HG03066 (cell line): ENCODE measurements around the gene NLN.
"Not testable (repeated sequence)": the region's sequence is repeated elsewhere in the genome, so short reads cannot be mapped to it uniquely, and the experiment has no call there.

Experiments used
- ATAC-seq: cut with Tn5 transposase; IDR thresholded peaks from one replicate; pipeline ENCODE4 v1.9.1; 2021; ENCODE audit warnings: low read depth; ENCODE audit not compliant: unreplicated experiment

NLN gene

DNA sequence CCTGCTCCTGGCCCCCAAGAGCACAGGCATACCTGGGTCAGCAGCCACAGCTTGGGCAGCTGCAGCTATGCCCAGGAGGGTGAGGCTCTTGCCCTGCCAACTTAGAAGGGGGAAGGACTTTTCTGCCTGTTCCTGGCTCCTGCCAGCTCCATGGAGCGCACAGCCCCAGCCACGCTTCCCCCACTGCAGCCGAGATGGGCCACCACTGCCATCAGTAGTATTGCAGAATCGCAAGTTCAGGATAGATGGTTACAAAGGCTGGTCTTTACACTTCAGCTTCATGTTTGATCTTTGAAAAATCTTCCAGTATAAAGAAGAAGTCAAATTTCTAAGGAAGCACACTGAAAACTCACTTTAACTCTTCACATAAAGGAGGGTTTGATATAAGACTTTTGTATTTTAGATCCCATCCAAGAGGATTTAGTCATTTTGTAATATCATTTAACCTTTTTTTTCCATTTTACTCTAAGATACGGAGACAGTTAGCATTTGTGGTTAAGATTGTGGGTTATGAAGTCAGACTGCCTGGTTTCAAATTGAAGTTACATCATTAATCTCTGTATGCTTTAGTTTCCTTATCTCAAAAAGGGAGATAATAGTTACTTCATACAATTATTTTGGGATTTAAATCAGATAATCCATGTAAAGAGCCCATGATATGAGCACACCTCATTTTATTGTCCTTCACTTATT lies 81.8 kb downstream of the NLN start:
- no peak for ATAC-seq

DNA sequence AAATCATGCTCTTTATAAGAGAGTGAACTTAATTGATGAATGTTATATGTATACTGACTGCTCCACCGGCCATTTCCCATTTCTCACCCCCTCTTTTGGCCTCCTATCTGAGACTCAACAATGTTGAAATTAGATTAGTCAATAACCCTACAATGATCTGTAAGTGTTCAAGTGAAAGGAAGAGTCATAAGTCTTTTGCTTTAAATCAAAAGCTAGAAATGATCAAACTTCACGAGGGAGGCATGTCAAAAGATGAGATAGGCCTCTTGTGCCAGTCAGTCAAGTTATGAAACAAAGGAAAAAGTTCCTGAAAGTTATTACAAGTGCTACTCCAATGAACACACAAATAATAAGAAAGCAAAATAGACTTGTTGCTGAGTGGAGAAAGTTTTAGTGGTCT lies 83.1 kb downstream of the NLN start:
- ATAC-seq, result no peak

DNA sequence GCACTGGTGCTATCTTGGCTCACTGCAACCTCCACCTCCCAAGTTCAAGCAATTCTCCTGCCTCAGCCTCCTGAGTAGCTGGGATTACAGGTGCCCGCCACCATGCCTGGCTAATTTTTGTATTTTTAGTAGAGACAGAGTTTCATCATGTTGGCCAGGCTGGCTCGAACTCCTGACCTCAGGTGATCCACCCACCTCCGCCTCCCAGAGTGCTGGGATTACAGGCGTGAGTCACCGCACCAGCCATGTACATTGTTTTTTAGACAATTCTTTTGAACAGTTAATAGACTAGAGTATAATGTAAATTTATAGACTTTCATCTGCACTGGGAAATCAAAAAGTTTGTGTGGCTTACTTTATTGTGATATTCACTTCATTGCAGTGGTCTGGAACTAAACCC lies 85.5 kb downstream of the NLN start:
- not testable (repeated sequence) for ATAC-seq

DNA sequence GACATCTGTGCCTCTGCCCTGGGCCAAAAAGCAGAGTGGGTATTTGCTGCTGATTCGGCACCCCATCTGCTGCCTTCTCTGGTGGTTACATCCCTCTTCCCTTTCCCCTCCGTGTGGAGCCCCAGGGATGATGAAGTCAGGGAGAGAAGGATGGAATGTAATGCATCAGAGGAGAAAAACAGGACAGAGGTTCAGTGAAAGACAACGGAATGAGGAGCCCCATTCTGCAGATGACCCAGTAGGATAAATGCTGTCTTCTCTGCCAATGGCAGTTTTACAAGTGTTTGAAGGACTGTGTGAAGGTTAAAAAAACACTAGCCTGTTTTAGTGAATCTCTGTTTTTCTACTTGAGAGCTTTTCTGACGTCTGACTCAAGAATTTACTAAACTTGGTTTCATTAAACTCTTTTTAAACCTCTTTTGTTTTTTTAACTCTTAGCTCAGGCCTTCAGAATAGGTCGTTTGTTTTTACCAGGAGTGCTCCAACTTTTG lies 86.3 kb downstream of the NLN start:
- ATAC-seq, result no peak

DNA sequence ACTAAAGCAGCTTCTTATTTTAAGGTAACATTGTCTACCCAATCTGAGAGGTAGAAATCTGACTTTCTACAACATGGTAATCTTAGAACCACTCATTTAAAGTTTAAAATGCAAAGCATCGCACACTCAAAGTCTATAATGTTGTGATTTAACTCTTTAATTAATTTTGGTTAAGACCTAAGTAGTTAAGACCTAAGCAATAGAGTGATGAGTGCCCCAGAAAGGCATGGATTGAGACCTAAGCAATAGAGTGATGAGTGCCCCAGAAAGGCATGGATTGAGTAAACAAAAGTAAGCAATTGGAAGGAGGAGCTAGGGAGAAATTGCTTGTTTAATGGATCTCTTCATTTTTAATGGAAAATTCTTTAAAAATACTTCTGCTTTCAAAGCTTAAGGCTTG lies 86.8 kb downstream of the NLN start:
- ATAC-seq, result no peak

DNA sequence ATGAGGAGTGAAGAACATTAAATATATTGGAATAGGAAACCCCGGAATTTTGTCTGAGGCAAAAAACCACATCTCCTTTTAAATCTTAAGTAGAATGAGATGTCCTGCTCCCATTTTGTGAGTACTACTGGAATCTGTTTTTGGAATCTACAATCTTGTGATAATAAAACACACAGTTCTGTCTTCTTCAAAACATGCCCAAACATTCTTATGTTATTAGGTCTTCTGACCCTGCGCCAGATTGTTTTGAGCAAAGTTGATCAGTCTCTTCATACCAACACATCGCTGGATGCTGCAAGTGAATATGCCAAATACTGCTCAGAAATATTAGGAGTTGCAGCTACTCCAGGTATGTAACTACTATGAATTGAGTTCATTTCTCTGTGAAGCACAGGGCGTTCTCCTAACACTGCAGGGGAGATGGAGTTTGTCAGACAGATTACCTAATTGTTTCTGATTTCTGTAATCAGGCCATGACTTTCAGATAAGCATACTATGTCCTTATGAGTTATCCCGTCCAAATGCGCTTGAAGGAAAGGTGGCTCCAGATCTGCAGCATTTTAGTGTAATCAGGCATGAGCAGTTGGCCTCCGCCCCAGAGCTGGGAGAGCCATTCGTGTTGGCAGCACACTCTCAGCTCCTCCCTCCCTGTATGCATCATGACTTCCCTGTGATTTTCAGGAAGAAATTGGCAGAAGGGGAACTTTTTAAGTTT lies 88.0 kb downstream of the NLN start:
- no peak for ATAC-seq

DNA sequence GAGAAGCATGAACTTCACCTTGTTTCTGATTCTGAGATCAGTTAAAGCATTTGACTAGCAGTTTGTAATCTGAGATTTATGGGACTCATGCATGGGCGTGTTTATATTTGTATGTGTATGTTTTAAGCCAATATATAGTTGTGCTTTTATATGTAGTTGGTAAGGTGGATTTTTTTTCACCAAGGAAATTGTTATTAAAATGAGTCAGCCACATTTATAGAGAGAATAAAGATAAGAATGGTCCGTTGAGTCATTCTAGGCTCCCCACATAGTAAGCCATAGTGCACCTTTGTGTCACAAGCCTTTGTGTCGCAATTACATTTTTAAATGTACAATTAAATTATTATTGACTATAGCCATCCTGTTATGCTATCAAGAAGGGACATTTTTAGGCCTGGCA lies 89.0 kb downstream of the NLN start:
- ATAC-seq, result no peak

DNA sequence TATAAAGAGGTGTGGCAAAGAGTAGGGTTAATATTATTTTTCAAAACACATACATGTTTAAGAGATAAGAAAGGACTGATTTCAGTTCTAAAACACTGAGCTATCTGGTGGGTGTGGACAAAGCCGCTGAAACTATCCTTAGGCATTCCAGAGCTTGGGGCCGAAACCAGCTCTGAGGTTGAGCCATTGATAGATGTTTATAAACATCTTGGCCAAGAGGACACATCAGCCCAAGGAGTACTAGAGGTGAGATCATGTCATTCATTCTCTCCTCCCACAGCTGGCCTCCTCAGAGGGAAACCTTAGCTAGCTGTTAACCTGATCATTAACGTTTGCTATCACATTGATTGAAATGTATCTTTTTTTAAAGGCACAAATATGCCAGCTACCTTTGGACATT lies 89.9 kb downstream of the NLN start:
- no peak for ATAC-seq

DNA sequence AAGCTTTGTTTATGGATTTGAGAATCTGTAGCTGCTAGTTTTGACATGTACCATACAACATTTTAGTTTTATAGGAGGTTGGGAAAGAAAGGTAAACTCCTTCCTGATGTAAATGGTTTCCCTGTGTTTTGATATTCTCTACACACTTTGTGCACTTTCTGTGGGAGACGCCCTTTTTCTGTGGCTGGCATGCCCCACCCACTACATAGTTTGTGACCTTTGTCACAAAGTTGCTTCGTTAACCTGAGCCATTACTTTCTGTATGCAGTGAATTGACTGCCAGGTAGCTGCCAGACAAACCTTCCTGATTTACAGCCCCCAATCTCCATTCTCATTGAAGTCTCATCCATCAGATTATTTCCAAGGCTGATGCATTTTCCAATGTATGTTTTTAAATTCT lies 90.6 kb downstream of the NLN start:
- no peak for ATAC-seq

DNA sequence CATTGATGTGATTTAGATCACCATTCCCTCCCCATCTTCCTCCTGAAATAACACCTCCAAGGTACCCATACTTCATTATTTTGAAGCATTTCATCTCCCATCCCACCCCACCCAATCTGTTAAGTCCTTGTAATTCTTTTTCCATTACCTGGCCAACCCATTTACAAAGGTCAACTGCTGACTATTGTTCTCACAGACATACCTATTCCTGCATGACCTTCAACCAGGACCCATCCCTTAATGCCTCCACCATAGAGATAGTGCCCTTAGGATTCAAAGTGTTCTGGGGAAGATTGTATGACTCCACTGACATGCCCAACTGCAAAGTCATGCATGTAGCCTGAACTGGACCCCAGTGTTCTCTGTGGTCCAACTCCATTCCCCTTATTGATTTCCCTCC lies 91.2 kb downstream of the NLN start:
- no peak for ATAC-seq

DNA sequence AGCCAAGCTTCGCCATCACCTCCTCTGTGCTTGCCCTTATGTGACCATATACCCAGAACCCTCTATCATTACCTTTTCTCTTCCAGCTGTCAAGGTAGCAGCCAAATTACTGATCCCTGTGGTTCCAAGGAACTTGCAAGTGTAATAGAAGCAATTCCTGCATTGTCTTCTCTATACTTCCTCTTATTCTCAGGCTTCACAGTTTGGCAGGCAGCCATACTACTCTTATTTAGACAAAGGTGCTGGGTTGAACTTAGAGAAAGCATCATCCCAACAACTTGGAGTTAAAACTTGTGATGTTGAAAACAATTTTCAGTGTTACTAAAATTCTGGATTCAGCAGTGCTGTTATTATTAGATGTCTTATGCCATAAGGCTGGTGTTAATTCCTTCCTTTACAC lies 93.2 kb downstream of the NLN start:
- ATAC-seq, result no peak

DNA sequence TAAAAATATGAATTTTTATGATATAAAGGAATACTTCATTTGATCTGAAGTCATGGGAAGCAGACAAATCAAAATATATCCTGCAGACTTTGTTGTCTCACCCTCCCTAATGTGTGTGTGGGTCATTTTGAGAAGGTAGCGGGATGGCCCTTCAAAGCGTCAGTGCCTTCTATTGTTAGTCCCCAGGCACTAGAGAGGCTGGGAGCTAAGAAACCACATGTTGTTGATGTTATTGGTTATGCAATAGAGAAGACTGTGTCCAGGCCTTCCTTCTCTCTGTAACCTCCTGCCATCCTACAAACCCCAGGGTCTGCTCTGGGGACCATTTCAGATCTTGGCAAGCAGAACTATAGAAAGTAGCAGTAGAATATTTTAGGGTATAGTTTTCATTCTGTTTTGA lies 94.7 kb downstream of the NLN start:
- ATAC-seq, result no peak

DNA sequence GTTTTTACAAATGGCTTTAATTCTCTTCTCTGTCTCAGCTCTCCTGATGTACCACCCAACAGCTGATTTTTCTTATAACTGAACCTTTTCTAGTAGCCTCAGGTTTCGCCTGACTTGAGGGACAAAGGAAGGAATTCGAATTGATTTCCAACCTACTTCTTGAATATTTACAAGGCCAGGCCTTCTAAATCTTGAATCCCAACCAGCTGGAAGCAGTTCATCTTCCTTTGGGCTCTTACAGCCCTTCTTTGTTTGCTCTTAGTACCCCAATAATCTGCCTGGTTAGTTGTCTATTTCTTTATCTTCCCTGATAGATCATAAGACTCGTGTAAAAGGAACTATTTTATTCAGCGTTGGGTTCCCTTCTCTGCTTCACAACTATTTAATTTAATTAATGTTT lies 95.9 kb downstream of the NLN start:
- no peak for ATAC-seq

DNA sequence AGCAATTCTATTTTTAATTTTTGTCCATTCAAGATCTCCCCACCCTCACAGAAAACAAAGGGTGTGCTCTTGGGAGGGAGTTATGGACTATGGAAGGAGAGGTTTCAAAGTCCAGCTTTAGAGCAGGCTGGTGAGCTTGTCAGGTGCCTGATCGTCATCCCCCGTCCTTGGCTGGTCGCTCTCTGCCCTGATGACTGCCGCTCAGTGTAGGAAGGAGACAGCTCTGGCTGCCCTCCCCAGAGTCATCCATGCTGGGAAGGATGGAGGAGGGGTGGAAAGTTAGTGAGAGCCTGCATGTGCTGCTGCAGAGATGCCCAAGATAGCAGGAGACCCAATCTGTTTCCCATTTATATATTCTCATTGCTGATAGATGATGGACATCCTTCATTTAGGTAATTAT lies 96.6 kb downstream of the NLN start:
- ATAC-seq, result no peak

DNA sequence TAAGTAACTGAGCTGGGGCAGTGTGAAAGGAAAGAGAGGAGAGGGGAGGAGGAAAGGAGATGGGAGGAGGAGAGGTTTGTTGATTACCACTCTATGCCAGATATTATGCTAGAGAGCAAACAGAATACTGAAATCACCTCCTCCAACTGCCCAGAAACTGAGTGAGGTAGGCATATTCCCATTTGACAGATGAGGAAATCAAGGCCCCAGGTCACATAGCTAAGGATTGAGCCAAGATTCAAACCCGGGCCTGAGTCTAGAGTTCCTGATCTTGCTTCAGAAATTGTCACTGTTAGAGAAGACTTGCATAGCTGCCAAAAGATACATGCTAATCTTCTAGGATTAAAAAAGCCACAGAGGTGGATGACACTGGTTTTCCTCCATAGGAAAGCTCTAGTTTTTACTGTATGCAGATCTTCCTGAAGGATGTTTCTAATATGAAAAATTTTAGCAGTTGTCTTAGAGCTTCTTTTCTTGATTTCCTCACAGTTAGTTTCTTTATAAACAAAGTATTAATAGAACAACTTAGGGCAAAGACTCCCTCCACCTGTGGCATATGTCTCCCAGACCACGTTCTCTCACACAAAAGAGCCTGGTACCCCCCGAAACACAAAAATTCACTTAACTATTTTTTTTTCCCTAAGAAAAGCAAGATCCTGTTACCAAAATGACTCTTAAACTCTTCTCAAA lies 97.4 kb downstream of the NLN start:
- ATAC-seq, result no peak

DNA sequence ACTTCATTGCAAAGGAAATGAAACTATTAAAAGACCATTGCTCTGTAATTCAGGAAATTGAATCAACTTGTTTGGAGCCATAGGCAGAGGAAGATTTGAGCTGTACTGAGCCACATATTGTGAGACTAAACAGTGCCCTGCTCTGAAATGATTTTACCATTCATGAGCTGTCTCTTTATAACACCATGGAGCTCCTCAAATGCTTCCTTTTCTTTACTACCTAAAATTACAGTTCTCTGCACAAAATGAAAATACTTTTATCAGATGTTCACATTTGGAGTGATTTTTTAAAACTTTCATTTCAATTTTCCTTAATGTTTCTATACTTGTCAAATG lies 97.9 kb downstream of the NLN start:
- no peak for ATAC-seq

DNA sequence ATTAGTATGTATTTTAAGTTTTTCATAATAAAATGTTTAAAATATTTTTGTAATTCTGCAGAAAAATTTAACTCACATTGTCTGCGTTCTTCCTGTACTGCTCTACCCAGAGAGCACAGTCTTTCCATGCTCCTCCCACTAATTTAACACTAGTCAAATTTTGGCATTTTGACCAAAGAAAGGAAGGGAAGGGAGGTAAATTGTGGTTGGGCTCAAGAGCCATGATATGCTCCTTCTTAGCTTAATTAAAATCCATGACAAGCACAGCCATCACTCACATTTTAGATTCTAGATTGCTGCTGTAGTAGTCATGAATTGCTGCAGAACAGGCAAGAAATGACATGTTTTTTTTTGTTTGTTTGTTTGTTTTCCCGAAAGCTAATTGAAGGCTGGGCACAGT lies 98.4 kb downstream of the NLN start:
- ATAC-seq, result no peak

DNA sequence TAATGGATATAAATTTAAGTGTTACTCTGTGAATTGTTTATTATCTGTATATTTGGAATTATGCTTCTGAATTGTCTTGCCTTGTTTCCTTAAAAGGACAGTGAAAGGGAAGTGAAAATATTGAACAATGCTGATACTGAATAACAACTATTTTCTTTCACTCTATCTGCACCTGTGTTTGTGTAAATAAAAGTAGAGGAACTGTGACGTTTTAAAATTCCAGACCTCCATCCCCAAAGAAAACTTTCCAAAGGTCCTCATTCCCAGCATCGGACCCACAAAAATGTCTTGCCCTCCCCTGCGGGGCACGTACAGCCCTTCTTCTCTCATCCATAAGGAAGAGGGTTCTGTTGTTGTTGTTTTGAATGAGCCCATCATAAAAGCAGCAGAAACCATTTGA lies 100.0 kb downstream of the NLN start:
- no peak for ATAC-seq

DNA sequence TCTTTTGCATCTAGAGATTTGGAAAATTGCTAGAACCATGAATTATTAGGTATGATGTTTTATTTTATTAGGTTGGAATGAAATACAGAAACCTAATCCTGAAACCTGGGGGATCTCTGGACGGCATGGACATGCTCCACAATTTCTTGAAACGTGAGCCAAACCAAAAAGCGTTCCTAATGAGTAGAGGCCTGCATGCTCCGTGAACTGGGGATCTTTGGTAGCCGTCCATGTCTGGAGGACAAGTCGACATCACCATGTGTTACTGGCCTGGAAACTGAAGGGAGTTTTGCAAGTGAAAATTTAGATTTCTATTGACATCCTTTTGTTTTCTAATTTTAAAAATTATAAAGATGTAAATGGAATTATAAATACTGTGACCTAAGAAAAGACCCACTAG lies 100.7 kb downstream of the NLN start:
- ATAC-seq, result no peak

DNA sequence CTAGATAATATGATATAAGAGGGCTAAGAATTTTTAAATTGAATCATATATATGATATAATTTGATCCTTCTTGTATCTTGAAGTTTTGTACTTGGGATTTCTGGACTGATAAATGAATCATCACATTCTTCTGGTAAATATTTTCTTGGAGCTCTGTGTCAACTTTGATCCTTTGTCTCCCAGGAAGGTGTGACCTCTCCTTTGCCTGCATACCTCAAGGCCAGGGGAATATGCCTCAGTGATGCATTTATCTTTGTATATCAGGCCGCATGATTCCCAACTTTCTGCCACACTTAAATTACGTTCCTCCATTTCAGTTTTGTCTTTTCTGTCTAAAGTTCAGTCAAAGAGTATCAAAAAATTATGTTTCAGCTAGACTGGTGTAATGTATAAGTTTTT lies 101.2 kb downstream of the NLN start:
- no peak for ATAC-seq

DNA sequence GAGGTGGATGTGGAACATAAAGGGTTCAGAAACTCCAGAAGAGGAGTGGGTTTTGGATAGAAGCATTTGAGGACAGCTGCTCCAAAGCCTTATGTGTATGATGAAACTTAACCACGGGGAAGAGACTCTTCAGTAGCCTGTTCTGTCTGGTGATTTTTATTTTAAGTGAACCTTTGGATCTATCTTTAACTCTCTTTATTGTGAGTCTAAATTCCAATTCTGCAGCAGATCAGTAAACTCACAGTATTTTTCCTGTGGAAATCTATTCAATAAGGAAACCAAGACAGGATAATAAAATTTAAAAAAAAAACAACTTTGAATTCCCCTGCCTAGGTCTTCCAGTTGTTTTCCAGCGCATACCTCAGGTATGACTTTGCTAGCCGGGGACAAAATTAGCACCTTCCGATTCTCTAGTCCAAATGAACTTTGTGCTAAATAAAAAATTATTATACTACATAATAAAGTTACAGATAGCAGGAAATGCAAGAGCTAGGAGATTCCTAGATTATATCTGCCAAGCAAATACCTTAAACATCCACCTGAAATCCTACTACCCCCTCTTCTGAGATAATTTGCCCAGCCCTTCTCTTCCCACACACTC lies 101.9 kb downstream of the NLN start:
- no peak for ATAC-seq
